Measurements from ENCODE around the gene NSUN7.

DNA sequence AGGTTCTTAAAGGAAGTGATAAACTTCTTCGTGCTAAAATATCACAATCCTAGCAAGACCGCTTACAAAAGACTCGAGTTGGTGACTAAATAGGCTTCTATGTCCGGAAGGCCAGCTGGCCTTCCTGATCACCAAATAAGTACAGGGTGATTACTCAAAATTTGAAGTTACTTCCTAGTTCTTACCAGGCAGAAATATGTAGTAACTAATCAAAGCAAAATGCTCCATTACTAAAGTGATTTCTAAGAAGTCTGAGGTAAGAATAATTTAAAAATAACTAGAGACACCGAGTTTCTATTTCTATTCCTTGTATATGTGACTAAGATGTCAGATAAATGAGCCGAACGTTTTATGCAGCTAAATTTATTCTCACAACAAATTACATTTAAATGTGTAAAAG lies 62.2 kb downstream of the NSUN7 start:
- no peak for TF ChIP-seq RBFOX2 (IDR thresholded peaks at IDR 0.05; ENCODE audit: low read depth, low read length)
- TF ChIP-seq, protein P1, sequence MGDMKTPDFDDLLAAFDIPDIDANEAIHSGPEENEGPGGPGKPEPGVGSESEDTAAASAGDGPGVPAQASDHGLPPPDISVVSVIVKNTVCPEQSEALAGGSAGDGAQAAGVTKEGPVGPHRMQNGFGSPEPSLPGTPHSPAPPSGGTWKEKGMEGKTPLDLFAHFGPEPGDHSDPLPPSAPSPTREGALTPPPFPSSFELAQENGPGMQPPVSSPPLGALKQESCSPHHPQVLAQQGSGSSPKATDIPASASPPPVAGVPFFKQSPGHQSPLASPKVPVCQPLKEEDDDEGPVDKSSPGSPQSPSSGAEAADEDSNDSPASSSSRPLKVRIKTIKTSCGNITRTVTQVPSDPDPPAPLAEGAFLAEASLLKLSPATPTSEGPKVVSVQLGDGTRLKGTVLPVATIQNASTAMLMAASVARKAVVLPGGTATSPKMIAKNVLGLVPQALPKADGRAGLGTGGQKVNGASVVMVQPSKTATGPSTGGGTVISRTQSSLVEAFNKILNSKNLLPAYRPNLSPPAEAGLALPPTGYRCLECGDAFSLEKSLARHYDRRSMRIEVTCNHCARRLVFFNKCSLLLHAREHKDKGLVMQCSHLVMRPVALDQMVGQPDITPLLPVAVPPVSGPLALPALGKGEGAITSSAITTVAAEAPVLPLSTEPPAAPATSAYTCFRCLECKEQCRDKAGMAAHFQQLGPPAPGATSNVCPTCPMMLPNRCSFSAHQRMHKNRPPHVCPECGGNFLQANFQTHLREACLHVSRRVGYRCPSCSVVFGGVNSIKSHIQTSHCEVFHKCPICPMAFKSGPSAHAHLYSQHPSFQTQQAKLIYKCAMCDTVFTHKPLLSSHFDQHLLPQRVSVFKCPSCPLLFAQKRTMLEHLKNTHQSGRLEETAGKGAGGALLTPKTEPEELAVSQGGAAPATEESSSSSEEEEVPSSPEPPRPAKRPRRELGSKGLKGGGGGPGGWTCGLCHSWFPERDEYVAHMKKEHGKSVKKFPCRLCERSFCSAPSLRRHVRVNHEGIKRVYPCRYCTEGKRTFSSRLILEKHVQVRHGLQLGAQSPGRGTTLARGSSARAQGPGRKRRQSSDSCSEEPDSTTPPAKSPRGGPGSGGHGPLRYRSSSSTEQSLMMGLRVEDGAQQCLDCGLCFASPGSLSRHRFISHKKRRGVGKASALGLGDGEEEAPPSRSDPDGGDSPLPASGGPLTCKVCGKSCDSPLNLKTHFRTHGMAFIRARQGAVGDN (CRISPR knock-in tag; IDR thresholded peaks at IDR 0.05): no peak
- no peak for TF ChIP-seq ARNT (IDR thresholded peaks at IDR 0.05)
- TF ChIP-seq, protein P2, sequence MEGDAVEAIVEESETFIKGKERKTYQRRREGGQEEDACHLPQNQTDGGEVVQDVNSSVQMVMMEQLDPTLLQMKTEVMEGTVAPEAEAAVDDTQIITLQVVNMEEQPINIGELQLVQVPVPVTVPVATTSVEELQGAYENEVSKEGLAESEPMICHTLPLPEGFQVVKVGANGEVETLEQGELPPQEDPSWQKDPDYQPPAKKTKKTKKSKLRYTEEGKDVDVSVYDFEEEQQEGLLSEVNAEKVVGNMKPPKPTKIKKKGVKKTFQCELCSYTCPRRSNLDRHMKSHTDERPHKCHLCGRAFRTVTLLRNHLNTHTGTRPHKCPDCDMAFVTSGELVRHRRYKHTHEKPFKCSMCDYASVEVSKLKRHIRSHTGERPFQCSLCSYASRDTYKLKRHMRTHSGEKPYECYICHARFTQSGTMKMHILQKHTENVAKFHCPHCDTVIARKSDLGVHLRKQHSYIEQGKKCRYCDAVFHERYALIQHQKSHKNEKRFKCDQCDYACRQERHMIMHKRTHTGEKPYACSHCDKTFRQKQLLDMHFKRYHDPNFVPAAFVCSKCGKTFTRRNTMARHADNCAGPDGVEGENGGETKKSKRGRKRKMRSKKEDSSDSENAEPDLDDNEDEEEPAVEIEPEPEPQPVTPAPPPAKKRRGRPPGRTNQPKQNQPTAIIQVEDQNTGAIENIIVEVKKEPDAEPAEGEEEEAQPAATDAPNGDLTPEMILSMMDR (CRISPR knock-in tag; IDR thresholded peaks at IDR 0.05): no peak
- no peak for TF ChIP-seq CEBPB (IDR thresholded peaks at IDR 0.05; ENCODE audit: borderline replicate concordance, low read depth, low read length)
- TF ChIP-seq TARDBP (CRISPR knock-in tag; IDR thresholded peaks at IDR 0.05): no peak
- TF ChIP-seq POGZ (CRISPR knock-in tag; IDR thresholded peaks at IDR 0.05): no peak
- TF ChIP-seq, protein P3, sequence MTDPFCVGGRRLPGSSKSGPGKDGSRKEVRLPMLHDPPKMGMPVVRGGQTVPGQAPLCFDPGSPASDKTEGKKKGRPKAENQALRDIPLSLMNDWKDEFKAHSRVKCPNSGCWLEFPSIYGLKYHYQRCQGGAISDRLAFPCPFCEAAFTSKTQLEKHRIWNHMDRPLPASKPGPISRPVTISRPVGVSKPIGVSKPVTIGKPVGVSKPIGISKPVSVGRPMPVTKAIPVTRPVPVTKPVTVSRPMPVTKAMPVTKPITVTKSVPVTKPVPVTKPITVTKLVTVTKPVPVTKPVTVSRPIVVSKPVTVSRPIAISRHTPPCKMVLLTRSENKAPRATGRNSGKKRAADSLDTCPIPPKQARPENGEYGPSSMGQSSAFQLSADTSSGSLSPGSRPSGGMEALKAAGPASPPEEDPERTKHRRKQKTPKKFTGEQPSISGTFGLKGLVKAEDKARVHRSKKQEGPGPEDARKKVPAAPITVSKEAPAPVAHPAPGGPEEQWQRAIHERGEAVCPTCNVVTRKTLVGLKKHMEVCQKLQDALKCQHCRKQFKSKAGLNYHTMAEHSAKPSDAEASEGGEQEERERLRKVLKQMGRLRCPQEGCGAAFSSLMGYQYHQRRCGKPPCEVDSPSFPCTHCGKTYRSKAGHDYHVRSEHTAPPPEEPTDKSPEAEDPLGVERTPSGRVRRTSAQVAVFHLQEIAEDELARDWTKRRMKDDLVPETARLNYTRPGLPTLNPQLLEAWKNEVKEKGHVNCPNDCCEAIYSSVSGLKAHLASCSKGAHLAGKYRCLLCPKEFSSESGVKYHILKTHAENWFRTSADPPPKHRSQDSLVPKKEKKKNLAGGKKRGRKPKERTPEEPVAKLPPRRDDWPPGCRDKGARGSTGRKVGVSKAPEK (CRISPR knock-in tag; IDR thresholded peaks at IDR 0.05; ENCODE audit: borderline replicate concordance): no peak
- TF ChIP-seq ZNF317 (CRISPR knock-in tag; IDR thresholded peaks at IDR 0.05): no peak
- TF ChIP-seq ZNF589 (CRISPR knock-in tag; conservative IDR thresholded peaks at IDR 0.05): no peak
- TF ChIP-seq, protein P4, sequence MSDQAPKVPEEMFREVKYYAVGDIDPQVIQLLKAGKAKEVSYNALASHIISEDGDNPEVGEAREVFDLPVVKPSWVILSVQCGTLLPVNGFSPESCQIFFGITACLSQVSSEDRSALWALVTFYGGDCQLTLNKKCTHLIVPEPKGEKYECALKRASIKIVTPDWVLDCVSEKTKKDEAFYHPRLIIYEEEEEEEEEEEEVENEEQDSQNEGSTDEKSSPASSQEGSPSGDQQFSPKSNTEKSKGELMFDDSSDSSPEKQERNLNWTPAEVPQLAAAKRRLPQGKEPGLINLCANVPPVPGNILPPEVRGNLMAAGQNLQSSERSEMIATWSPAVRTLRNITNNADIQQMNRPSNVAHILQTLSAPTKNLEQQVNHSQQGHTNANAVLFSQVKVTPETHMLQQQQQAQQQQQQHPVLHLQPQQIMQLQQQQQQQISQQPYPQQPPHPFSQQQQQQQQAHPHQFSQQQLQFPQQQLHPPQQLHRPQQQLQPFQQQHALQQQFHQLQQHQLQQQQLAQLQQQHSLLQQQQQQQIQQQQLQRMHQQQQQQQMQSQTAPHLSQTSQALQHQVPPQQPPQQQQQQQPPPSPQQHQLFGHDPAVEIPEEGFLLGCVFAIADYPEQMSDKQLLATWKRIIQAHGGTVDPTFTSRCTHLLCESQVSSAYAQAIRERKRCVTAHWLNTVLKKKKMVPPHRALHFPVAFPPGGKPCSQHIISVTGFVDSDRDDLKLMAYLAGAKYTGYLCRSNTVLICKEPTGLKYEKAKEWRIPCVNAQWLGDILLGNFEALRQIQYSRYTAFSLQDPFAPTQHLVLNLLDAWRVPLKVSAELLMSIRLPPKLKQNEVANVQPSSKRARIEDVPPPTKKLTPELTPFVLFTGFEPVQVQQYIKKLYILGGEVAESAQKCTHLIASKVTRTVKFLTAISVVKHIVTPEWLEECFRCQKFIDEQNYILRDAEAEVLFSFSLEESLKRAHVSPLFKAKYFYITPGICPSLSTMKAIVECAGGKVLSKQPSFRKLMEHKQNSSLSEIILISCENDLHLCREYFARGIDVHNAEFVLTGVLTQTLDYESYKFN (CRISPR knock-in tag; conservative IDR thresholded peaks at IDR 0.05): no peak

All from HepG2 (cell line).